ENCODE results near the gene AMOTL2.

The AMOTL2 gene

DNA sequence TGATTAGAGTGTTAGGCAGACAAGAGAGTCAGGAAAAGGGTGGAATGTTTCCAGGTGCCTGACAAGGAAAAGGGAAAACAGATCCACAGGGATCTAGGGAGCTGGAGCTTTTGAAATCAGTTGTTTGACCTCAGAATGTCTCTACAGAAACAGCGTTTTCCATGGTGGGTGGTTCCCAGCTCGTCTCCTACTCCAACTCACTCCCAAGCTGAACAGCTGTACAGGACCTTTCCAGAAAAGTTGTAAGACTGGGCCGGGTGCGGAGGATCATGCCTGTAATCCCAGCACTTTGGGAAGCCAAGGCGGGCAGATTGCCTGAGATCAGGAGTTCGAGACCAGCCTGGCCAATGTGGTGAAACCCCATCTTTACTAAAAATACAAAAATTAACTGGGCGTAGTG, 67.9 kb downstream of the AMOTL2 start:
- no peak for DNase-seq (ENCODE audit: low read depth, low spot score)
- peaks cover 2% of the 10 kb centered on the region; the same call in 1 of the 2 replicates for H3K4me1 ChIP-seq (ENCODE audit: control insufficient read depth, insufficient read depth, low read length)
- H3K9me3 ChIP-seq (ENCODE audit: control insufficient read depth, insufficient read depth, low read length), result no peaks in the 10 kb centered on the region
- H3K4me3 ChIP-seq (ENCODE audit: low read length), result no peak overlapping the region
- H3K27ac ChIP-seq (ENCODE audit: low read length), result no peak overlapping the region
- H3K27me3 ChIP-seq (ENCODE audit: control insufficient read depth, insufficient read depth, low read length), result no peaks in the 10 kb centered on the region
- H3K36me3 ChIP-seq (ENCODE audit: control insufficient read depth, insufficient read depth, low read length), result no peaks in the 10 kb centered on the region
- WGBS (ENCODE audit: insufficient coverage, insufficient read length), result no CpG with 5 or more reads among the region's 7 CpGs

All from iPS DF 6.9 (cell line).